Spleen (tissue), 11 donors: Measurements from ENCODE around the gene PCCA. TPM values are rescaled to one million over a fixed set of nuclear protein-coding genes. Genes with fewer than 3 reads are reported as not detected.

ENCODE experiments used
- DNase-seq: peaks from one replicate; pipeline ENCODE4 v3.0.0-alpha.2; 2020
- H3K27ac ChIP-seq, 8 donors: fragments of 200-600 bp; sonication (generic) in 7 of 8; 1 replicate in 4 of 8; 2 replicates in 4 of 8; pipeline versions ENCODE4 v1.5.0 to v1.8.0; 2016 to 2021; ENCODE audit warnings: inconsistent platforms in 4 of 8, mild to moderate bottlenecking in 4 of 8, moderate library complexity in 1 of 8
- H3K27me3 ChIP-seq, 7 donors: fragments of 200-600 bp; sonication (generic) in 6 of 7; replicated peaks in 1 of 7; 1 replicate in 4 of 7; 2 replicates in 3 of 7; pipeline versions ENCODE4 v1.5.0 to v1.8.0; 2016 to 2021; ENCODE audit warnings: inconsistent platforms in 3 of 7, mild to moderate bottlenecking in 1 of 7
- H3K36me3 ChIP-seq, 6 donors: fragments of 200-600 bp; sonication (generic) in 5 of 6; 1 replicate in 4 of 6; 2 replicates in 2 of 6; pipeline versions ENCODE4 v1.5.0 to v1.8.0; 2016 to 2021; ENCODE audit warnings: inconsistent platforms in 2 of 6
- H3K4me1 ChIP-seq, 6 donors: fragments of 200-600 bp; sonication (generic) in 5 of 6; 1 replicate in 3 of 6; 2 replicates in 3 of 6; pipeline versions ENCODE4 v1.5.0 to v1.8.0; 2016 to 2021; ENCODE audit warnings: inconsistent platforms in 3 of 6
- H3K4me3 ChIP-seq, 8 donors: fragments of 200-600 bp; sonication (generic) in 7 of 8; 1 replicate in 4 of 8; 2 replicates in 4 of 8; pipeline versions ENCODE4 v1.5.0 to v1.8.0; 2016 to 2021; ENCODE audit warnings: inconsistent platforms in 4 of 8, mild to moderate bottlenecking in 4 of 8, moderate library complexity in 2 of 8
- H3K9me3 ChIP-seq, 8 donors: fragments of 200-600 bp; sonication (generic) in 7 of 8; 1 replicate in 4 of 8; 2 replicates in 4 of 8; pipeline versions ENCODE4 v1.5.0 to v1.8.0; 2016 to 2021; ENCODE audit warnings: inconsistent platforms in 4 of 8
- CTCF ChIP-seq, 11 experiments: fragments of 200-600 bp in 7 of 11; fragments of 450-650 bp in 4 of 11; sonication (generic) in 4 of 11; IDR thresholded peaks in 8 of 11; conservative IDR thresholded peaks in 3 of 11; 1 replicate in 7 of 11; 2 replicates in 4 of 11; pipeline versions ENCODE4 v1.4.0 to v1.8.0; 2016 to 2021; ENCODE audit warnings: antibody characterized with exemption in 11 of 11, inconsistent platforms in 4 of 11, mild to moderate bottlenecking in 1 of 11
- POLR2A ChIP-seq, 3 donors: fragments of 450-650 bp; IDR thresholded peaks; one replicate each; pipeline ENCODE4 v1.5.1; 2017; ENCODE audit warnings: antibody characterized with exemption in 3 of 3, mild to moderate bottlenecking in 1 of 3
- POLR2AphosphoS5 ChIP-seq, 3 donors: sonication (generic); formaldehyde crosslinking; IDR thresholded peaks; one replicate each; pipeline ENCODE4 v1.5.1; 2017; ENCODE audit warnings: antibody characterized with exemption in 3 of 3
- WGBS, 5 donors: extraction: QIAGEN DNeasy Blood & Tissue Kit in 3 of 5; methylation state at CpG; one replicate each; pipeline versions ENCODE4 v1.1.5 to v1.1.7; 2013 to 2018; 5-methylcytosine and 5-hydroxymethylcytosine counted together
- intact Hi-C: fragments of 100-400 bp; cut with DNase I; formaldehyde crosslinking; loops from one replicate; pipeline ENCODE4 v1.15.0; 2023; ENCODE audit warnings: low total_unique reads
- polyA plus RNA-seq, 3 donors: library from polyadenylated mRNA; stranded (reverse); fragments of 200-250 nt; gene quantifications; one replicate each; pipeline ENCODE4 v1.2.1, GENCODE V29; 2013
- total RNA-seq, 7 donors: library from RNA; depleted of rRNA in 3 of 7; stranded (reverse); fragments of >200 nt in 3 of 7; fragmentation: NEBNext Ultra II Directional in 4 of 7; extraction: Animal tissue kit (Norgen Biotek cat#: 25700) in 4 of 7; gene quantifications; one replicate each; pipeline versions ENCODE4 v1.1.0 to v1.2.1, GENCODE V29; 2016 to 2021
- donor health status: healthy with polysubstance abuse.
- donor health status: DM: no; HTN: no; CAD: no; lungs with moderate emphysema.
- donor health status: DM: no; HTN: no; CAD: no.
- donor health status: Bipolar disorder and iron deficiency.
- donor health status: healthy.
- donor health status: DM: no; HTN: no; CAD: no.
- donor health status: DM: yes; HTN: yes; CAD: no.

PCCA gene
- total and polyA plus RNA-seq, 10 donors = 9.3 to 54.9 (median 43.9) TPM

GRCh38 chr13:100436099-100436498 is 347.2 kb downstream of the PCCA start:
- DNase-seq = no peak
- no peak overlapping the region for H3K4me3 ChIP-seq
- no peak overlapping the region for H3K27ac ChIP-seq
- no peaks in the 10 kb centered on the region for H3K4me1 ChIP-seq
- intact Hi-C loops = no loop called here
- no peaks in the 10 kb centered on the region for H3K27me3 ChIP-seq
- 91 to 97% (median 96%) methylated on average over 4 of the region's 4 CpGs for whole genome bisulfite sequencing, 5 donors
- no peak for TF ChIP-seq CTCF (IDR thresholded peaks at IDR 0.05 in 8 of 11, conservative IDR thresholded peaks at IDR 0.05 in 3 of 11)
- no peak for TF ChIP-seq POLR2A (IDR thresholded peaks at IDR 0.05)
- peaks cover 0 to 10% (median 2%) of the 10 kb centered on the region in 8 donors for H3K9me3 ChIP-seq
- peaks cover 0 to 18% (median 0%) of the 10 kb centered on the region in 6 donors for H3K36me3 ChIP-seq

GRCh38 chr13:100438059-100438788 is 349.3 kb downstream of the PCCA start:
- TF ChIP-seq POLR2A (IDR thresholded peaks at IDR 0.05) = no peak
- TF ChIP-seq POLR2AphosphoS5 (IDR thresholded peaks at IDR 0.05) = no peak
- no peak for TF ChIP-seq CTCF (IDR thresholded peaks at IDR 0.05 in 8 of 11, conservative IDR thresholded peaks at IDR 0.05 in 3 of 11)
- intact Hi-C loops = no loop called here
- H3K27ac ChIP-seq = no peak overlapping the region
- WGBS, 5 donors = 93 to 97% (median 96%) methylated on average over 6 of the region's 6 CpGs
- no peak overlapping the region for H3K4me3 ChIP-seq
- no peaks in the 10 kb centered on the region for H3K27me3 ChIP-seq
- DNase-seq = no peak
- H3K4me1 ChIP-seq = no peaks in the 10 kb centered on the region
- peaks cover 0 to 12% (median 0%) of the 10 kb centered on the region in 6 donors for H3K36me3 ChIP-seq
- H3K9me3 ChIP-seq = no peaks in the 10 kb centered on the region

GRCh38 chr13:100439247-100439970 is 350.5 kb downstream of the PCCA start:
- TF ChIP-seq CTCF (IDR thresholded peaks at IDR 0.05 in 8 of 11, conservative IDR thresholded peaks at IDR 0.05 in 3 of 11) = no peak
- TF ChIP-seq POLR2A (IDR thresholded peaks at IDR 0.05) = no peak
- no peak for TF ChIP-seq POLR2AphosphoS5 (IDR thresholded peaks at IDR 0.05)
- no peak for DNase-seq
- Histone ChIP-seq H3K9me3 (no peaks in the 10 kb centered on the region), H3K36me3 (peaks cover 0 to 8% (median 0%) of the 10 kb centered on the region in 6 donors), H3K4me3 (no peak overlapping the region), H3K4me1 (no peaks in the 10 kb centered on the region), H3K27me3 (no peaks in the 10 kb centered on the region), H3K27ac (no peak overlapping the region)
- intact Hi-C loops = no loop called here
- 86 to 91% (median 89%) methylated on average over 9 of the region's 9 CpGs for WGBS, 5 donors

GRCh38 chr13:100440751-100441425 is 352.0 kb downstream of the PCCA start:
- intact Hi-C loops = no loop called here
- Histone ChIP-seq H3K9me3 (no peaks in the 10 kb centered on the region), H3K4me1 (no peaks in the 10 kb centered on the region), H3K27me3 (no peaks in the 10 kb centered on the region), H3K27ac (no peak overlapping the region), H3K4me3 (no peak overlapping the region), H3K36me3 (peaks cover 0 to 2% (median 0%) of the 10 kb centered on the region in 6 donors)
- TF ChIP-seq POLR2A (IDR thresholded peaks at IDR 0.05) (no peak), POLR2AphosphoS5 (IDR thresholded peaks at IDR 0.05) (no peak), CTCF (IDR thresholded peaks at IDR 0.05 in 8 of 11, conservative IDR thresholded peaks at IDR 0.05 in 3 of 11) (no peak)
- 67 to 75% (median 71%) methylated on average over 4 of the region's 4 CpGs for WGBS, 5 donors
- no peak for DNase-seq
